Medulla oblongata (tissue), 1 donor: ENCODE results near the gene CYP17A1.

Experiments
- DNase-seq: peaks from one replicate; pipeline ENCODE4 v3.0.0-alpha.2; 2015; ENCODE audit errors: extremely low spot score

The CYP17A1 gene

GRCh38 chr10:102808380-102808779, 28.8 kb downstream of the CYP17A1 start:
- DNase-seq = no peak

- no peak for DNase-seq
Measured at GRCh38 chr10:102804382-102805055, 32.7 kb downstream of the CYP17A1 start.

GRCh38 chr10:102802920-102803534, 34.2 kb downstream of the CYP17A1 start:
- DNase-seq = no peak

- no peak for DNase-seq
Measured at GRCh38 chr10:102801978-102802377, 35.2 kb downstream of the CYP17A1 start.

- DNase-seq = no peak
Measured at GRCh38 chr10:102801496-102801895, 35.7 kb downstream of the CYP17A1 start.

GRCh38 chr10:102800611-102801335, 36.4 kb downstream of the CYP17A1 start:
- no peak for DNase-seq

- DNase-seq = no peak
Measured at GRCh38 chr10:102799691-102800471, 37.3 kb downstream of the CYP17A1 start.

- peak; percentile 93 for DNase-seq
Measured at GRCh38 chr10:102796407-102797176, 40.6 kb downstream of the CYP17A1 start.

GRCh38 chr10:102795453-102796406, 41.5 kb downstream of the CYP17A1 start:
- DNase-seq = peak; percentile 48

- no peak for DNase-seq
Measured at GRCh38 chr10:102791754-102792395, 45.3 kb downstream of the CYP17A1 start.

GRCh38 chr10:102785818-102786217, 51.4 kb downstream of the CYP17A1 start:
- DNase-seq = no peak

GRCh38 chr10:102783568-102783967, 53.6 kb downstream of the CYP17A1 start:
- no peak for DNase-seq

GRCh38 chr10:102782673-102783551, 54.3 kb downstream of the CYP17A1 start:
- DNase-seq = peak; percentile 57

- no peak for DNase-seq
Measured at GRCh38 chr10:102781921-102782557, 55.2 kb downstream of the CYP17A1 start.

GRCh38 chr10:102781090-102781920, 55.9 kb downstream of the CYP17A1 start:
- DNase-seq = no peak
